H9 (cell line): ENCODE measurements around the gene ARL8A. TPM values are rescaled to one million over a fixed set of nuclear protein-coding genes. Genes with fewer than 3 reads are reported as not detected.

Source experiments
- DNase-seq: peaks from one replicate; pipeline ENCODE4 v3.0.0-alpha.2; 2017
- H2AFZ ChIP-seq: one replicate; pipeline ENCODE4 v1.6.1; 2013; ENCODE audit warnings: mild to moderate bottlenecking, low read length, control low read depth, moderate library complexity
- H2AK5ac ChIP-seq: 2 replicates; pipeline ENCODE4 v1.6.1; 2013; ENCODE audit warnings: low read length, control low read depth, mixed read lengths; ENCODE audit not compliant: insufficient read length
- H2BK120ac ChIP-seq: one replicate; pipeline ENCODE4 v1.6.1; 2013; ENCODE audit warnings: low read depth, mild to moderate bottlenecking, low read length, control low read depth, inconsistent platforms; ENCODE audit not compliant: poor library complexity, severe bottlenecking
- H2BK12ac ChIP-seq: 2 replicates; pipeline ENCODE4 v1.6.1; 2013; ENCODE audit warnings: low read length, control low read depth, mixed read lengths, low read depth; ENCODE audit not compliant: insufficient read length
- H2BK15ac ChIP-seq: 2 replicates; pipeline ENCODE4 v1.6.1; 2013; ENCODE audit warnings: low read depth, low read length, control low read depth
- H2BK20ac ChIP-seq: one replicate; pipeline ENCODE4 v1.6.1; 2013; ENCODE audit warnings: low read depth, mild to moderate bottlenecking, low read length, control low read depth, inconsistent platforms; ENCODE audit not compliant: poor library complexity, severe bottlenecking
- H2BK5ac ChIP-seq: 2 replicates; pipeline ENCODE4 v1.6.1; 2013; ENCODE audit warnings: low read length, control low read depth, mixed read lengths; ENCODE audit not compliant: insufficient read length
- H3K14ac ChIP-seq: 2 replicates; pipeline ENCODE4 v1.6.1; 2013; ENCODE audit warnings: low read length, control low read depth; ENCODE audit not compliant: insufficient read depth
- H3K18ac ChIP-seq: 2 replicates; pipeline ENCODE4 v1.6.1; 2013; ENCODE audit warnings: low read depth, mild to moderate bottlenecking, mixed read lengths, low read length, control low read depth; ENCODE audit not compliant: insufficient read length
- H3K23ac ChIP-seq: 2 replicates; pipeline ENCODE4 v1.6.1; 2013; ENCODE audit warnings: low read length, control low read depth, mixed read lengths, low read depth; ENCODE audit not compliant: insufficient read length
- H3K23me2 ChIP-seq: 2 replicates; pipeline ENCODE4 v1.6.1; 2013; ENCODE audit warnings: low read depth, mild to moderate bottlenecking, mixed read lengths, low read length, control low read depth; ENCODE audit not compliant: insufficient read length, poor library complexity, severe bottlenecking
- H3K27ac ChIP-seq: 2 replicates; pipeline ENCODE4 v1.5.1; 2013; ENCODE audit warnings: low read length, control low read depth, mixed read lengths, low read depth; ENCODE audit not compliant: insufficient read length
- H3K27me3 ChIP-seq: 2 replicates; pipeline ENCODE4 v1.6.1; 2013; ENCODE audit warnings: low read length, control low read depth, inconsistent platforms; ENCODE audit not compliant: insufficient read depth
- H3K4ac ChIP-seq: 2 replicates; pipeline ENCODE4 v1.6.1; 2013; ENCODE audit warnings: low read depth, mild to moderate bottlenecking, control low read depth, inconsistent platforms, low read length, moderate library complexity
- H3K4me1 ChIP-seq: 2 replicates; pipeline ENCODE4 v1.6.1; 2013; ENCODE audit warnings: low read length, control low read depth, inconsistent platforms; ENCODE audit not compliant: insufficient read depth
- H3K4me2 ChIP-seq: 2 replicates; pipeline ENCODE4 v1.6.1; 2013; ENCODE audit warnings: low read length, control low read depth, mixed read lengths; ENCODE audit not compliant: insufficient read length, insufficient read depth
- H3K56ac ChIP-seq: 2 replicates; pipeline ENCODE4 v1.6.1; 2013; ENCODE audit warnings: low read depth, mild to moderate bottlenecking, mixed read lengths, low read length, control low read depth; ENCODE audit not compliant: insufficient read length
- H3K79me1 ChIP-seq: 2 replicates; pipeline ENCODE4 v1.6.1; 2013; ENCODE audit warnings: low read depth, mild to moderate bottlenecking, moderate library complexity, low read length, control low read depth, inconsistent platforms; ENCODE audit not compliant: insufficient read depth, poor library complexity, severe bottlenecking
- H3K79me2 ChIP-seq: 2 replicates; pipeline ENCODE4 v1.6.1; 2013; ENCODE audit warnings: low read length, control low read depth, inconsistent platforms; ENCODE audit not compliant: insufficient read depth
- H3K9ac ChIP-seq: 2 replicates; pipeline ENCODE4 v1.6.1; 2013; ENCODE audit warnings: low read length, control low read depth, mixed read lengths; ENCODE audit not compliant: insufficient read length; ENCODE audit errors: extremely low read depth
- H3K9me3 ChIP-seq: one replicate; pipeline ENCODE4 v1.6.1; 2013; ENCODE audit warnings: low read depth, low read length, inconsistent platforms; ENCODE audit not compliant: control insufficient read depth
- H3T11ph ChIP-seq: one replicate; pipeline ENCODE4 v1.6.1; 2013; ENCODE audit warnings: mild to moderate bottlenecking, low read length, control low read depth, inconsistent platforms
- H4K20me1 ChIP-seq: one replicate; pipeline ENCODE4 v1.6.1; 2013; ENCODE audit not compliant: control insufficient read depth, insufficient read length, insufficient read depth
- H4K5ac ChIP-seq: 2 replicates; pipeline ENCODE4 v1.6.1; 2013; ENCODE audit warnings: low read depth, mild to moderate bottlenecking, mixed read lengths, low read length, control low read depth; ENCODE audit not compliant: insufficient read length
- H4K8ac ChIP-seq: replicated peaks from 2 replicates; pipeline ENCODE4 v1.6.1; 2013; ENCODE audit warnings: low read length, control low read depth, mixed read lengths, low read depth; ENCODE audit not compliant: insufficient read length
- H4K91ac ChIP-seq: 2 replicates; pipeline ENCODE4 v1.6.1; 2013; ENCODE audit warnings: low read depth, mild to moderate bottlenecking, moderate library complexity, mixed read lengths, low read length, control low read depth; ENCODE audit not compliant: insufficient read length
- H3K27ac Mint-ChIP-seq, 3 experiments: 2 replicates in 2 of 3; 3 replicates in 1 of 3; pipeline ENCODE4 v1.8.0; 2020 to 2021; ENCODE audit warnings: mixed read lengths in 3 of 3, mild to moderate bottlenecking in 1 of 3, moderate library complexity in 1 of 3
- H3K27me3 Mint-ChIP-seq: 2 replicates; pipeline ENCODE4 v1.8.0; 2021; ENCODE audit warnings: low read depth, mild to moderate bottlenecking, moderate library complexity, mixed read lengths
- H3K36me3 Mint-ChIP-seq, 3 experiments: 2 replicates in 2 of 3; 3 replicates in 1 of 3; pipeline ENCODE4 v1.8.0; 2020 to 2021; ENCODE audit warnings: low read depth in 3 of 3, mixed read lengths in 3 of 3; ENCODE audit not compliant: insufficient read depth in 1 of 3
- H3K4me1 Mint-ChIP-seq, 2 experiments: 2 replicates each; pipeline ENCODE4 v1.8.0; 2020; ENCODE audit warnings: mixed read lengths in 2 of 2
- H3K4me3 Mint-ChIP-seq, 2 experiments: 2 replicates in 1 of 2; 3 replicates in 1 of 2; pipeline ENCODE4 v1.8.0; 2020 to 2021; ENCODE audit warnings: mild to moderate bottlenecking in 2 of 2, mixed read lengths in 2 of 2, moderate library complexity in 1 of 2
- H3K9me3 Mint-ChIP-seq, 2 experiments: 2 replicates in 1 of 2; 3 replicates in 1 of 2; pipeline ENCODE4 v1.8.0; 2020; ENCODE audit warnings: mild to moderate bottlenecking in 2 of 2, mixed read lengths in 2 of 2, moderate library complexity in 1 of 2
- WGBS: extraction: QIAGEN DNeasy Blood & Tissue Kit; methylation state at CpG from one replicate; pipeline ENCODE4 v1.1.7; 2013; ENCODE audit warnings: missing lambda C conversion rate, low lambda C conversion rate, mixed read lengths; ENCODE audit not compliant: insufficient read length; ENCODE audit errors: extremely low coverage; 5-methylcytosine and 5-hydroxymethylcytosine counted together
- total RNA-seq: library from RNA; stranded (reverse); gene quantifications from 2 replicates; pipeline ENCODE4 v1.2.1, GENCODE V29; 2021
- TF ChIP-seq, protein P1 (sequence below): fragments of 200-600 bp; sonication (generic); conservative IDR thresholded peaks from 3 replicates; pipeline ENCODE4 v1.8.0; 2021; ENCODE audit warnings: antibody characterized with exemption, mild to moderate bottlenecking

The ARL8A gene
- total RNA-seq, 1 experiment from 2014 or later, result 67.2 TPM

DNA sequence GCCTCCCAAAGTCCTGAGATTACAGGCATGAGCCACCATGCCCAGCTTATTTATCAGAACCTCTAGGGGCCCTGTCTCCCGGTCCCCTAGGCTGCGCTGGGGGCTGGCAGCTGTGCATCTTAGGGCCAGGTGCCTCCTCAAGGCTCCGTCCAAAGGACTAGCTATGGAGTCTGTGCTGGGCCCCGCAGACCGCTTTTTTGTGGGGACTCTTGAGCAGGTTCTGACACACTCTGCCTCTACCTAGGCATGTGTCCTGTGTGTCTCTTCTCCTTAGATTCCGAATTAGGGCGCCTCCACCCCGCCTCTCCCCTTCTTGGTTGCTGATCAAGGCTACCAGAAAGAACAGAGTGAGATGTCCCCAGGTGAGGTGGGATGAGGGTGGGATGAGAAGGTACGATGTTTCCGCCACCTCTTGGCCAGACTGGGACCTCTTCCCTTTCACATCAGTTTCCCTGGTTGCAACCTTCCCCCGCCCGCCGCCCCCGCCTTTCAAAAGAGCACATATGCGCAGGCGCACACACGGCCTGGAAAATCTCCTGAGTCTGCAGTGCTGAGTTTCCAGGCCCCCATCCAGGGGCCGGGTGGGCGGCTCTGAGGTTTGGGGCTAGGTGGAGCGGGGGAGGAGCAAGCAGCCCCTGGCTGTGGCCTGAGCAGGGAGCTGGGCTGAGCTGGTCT is 20.9 kb upstream of the ARL8A start:
- Mint-ChIP-seq H3K4me3 (no peak overlapping the region), H3K4me1 (peaks cover 28 to 59% of the 10 kb centered on the region in 2 experiments), H3K9me3 (no peaks in the 10 kb centered on the region), H3K27me3 (peaks cover 2% of the 10 kb centered on the region), H3K27ac (peak overlapping the region in 1 of 3 experiments; percentile 34; a peak in 2 of 7 replicates), H3K36me3 (no peaks in the 10 kb centered on the region; a peak in 1 of 7 replicates)
- H3K14ac ChIP-seq, result no peak overlapping the region
- H2BK12ac ChIP-seq, result no peak overlapping the region
- H3K9me3 ChIP-seq, result no peaks in the 10 kb centered on the region
- no peak overlapping the region for H4K5ac ChIP-seq
- no peak overlapping the region for H3K9ac ChIP-seq
- no peak overlapping the region for H3K4ac ChIP-seq
- H3K56ac ChIP-seq, result no peak overlapping the region
- no peaks in the 10 kb centered on the region for H3K27me3 ChIP-seq
- no peak overlapping the region for H3T11ph ChIP-seq
- no peak overlapping the region for H2AK5ac ChIP-seq
- no peak for DNase-seq
- no peak overlapping the region for H3K4me2 ChIP-seq
- H3K27ac ChIP-seq, result no peak overlapping the region
- H3K4me1 ChIP-seq, result no peaks in the 10 kb centered on the region
- H3K79me1 ChIP-seq, result no peaks in the 10 kb centered on the region
- no peak overlapping the region for H2BK15ac ChIP-seq
- H3K18ac ChIP-seq, result no peak overlapping the region
- no peaks in the 10 kb centered on the region for H4K20me1 ChIP-seq
- H3K79me2 ChIP-seq, result no peaks in the 10 kb centered on the region
- no peak overlapping the region for H2AFZ ChIP-seq
- no CpG with 5 or more reads among the region's 20 CpGs for WGBS
- no peak overlapping the region for H4K8ac ChIP-seq
- H2BK120ac ChIP-seq, result no peak overlapping the region
- H4K91ac ChIP-seq, result no peak overlapping the region
- TF ChIP-seq, protein P1, sequence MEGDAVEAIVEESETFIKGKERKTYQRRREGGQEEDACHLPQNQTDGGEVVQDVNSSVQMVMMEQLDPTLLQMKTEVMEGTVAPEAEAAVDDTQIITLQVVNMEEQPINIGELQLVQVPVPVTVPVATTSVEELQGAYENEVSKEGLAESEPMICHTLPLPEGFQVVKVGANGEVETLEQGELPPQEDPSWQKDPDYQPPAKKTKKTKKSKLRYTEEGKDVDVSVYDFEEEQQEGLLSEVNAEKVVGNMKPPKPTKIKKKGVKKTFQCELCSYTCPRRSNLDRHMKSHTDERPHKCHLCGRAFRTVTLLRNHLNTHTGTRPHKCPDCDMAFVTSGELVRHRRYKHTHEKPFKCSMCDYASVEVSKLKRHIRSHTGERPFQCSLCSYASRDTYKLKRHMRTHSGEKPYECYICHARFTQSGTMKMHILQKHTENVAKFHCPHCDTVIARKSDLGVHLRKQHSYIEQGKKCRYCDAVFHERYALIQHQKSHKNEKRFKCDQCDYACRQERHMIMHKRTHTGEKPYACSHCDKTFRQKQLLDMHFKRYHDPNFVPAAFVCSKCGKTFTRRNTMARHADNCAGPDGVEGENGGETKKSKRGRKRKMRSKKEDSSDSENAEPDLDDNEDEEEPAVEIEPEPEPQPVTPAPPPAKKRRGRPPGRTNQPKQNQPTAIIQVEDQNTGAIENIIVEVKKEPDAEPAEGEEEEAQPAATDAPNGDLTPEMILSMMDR, result no peak
- no peak overlapping the region for H2BK5ac ChIP-seq
- H3K23ac ChIP-seq, result no peak overlapping the region
- H2BK20ac ChIP-seq, result no peak overlapping the region
- H3K23me2 ChIP-seq, result no peaks in the 10 kb centered on the region
